Left forelimb (tissue), 1 donor: ENCODE results near the gene RAB28.

ENCODE experiments used
- DNase-seq: peaks from one replicate; pipeline ENCODE4 v3.0.0-alpha.2; 2018; ENCODE audit warnings: low spot score

RAB28 gene

DNA sequence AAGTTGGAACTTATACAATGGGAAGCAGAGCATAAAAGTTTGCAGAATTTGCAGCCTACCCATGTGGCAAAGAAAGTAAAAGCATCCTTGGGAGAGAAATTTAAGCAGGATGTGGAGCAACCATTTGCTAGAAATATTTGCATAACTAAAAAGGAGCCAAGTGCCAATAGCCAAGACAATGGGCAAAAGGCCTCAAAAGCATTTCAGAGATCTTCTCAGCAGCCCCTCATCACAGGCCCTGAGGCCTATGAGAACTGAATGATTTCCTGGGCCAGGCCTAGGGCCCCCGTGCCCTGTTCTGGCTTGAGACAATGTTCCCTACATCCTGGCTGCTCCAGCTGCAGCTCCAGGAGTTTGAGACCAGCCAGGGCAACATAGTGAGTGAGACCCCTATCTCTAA, 25.3 kb upstream of the RAB28 start:
- DNase-seq, result no peak

GRCh38 chr4:13504374-13504773, 20.2 kb upstream of the RAB28 start:
- DNase-seq, result no peak

GRCh38 chr4:13498469-13498868, 14.3 kb upstream of the RAB28 start:
- no peak for DNase-seq

DNA sequence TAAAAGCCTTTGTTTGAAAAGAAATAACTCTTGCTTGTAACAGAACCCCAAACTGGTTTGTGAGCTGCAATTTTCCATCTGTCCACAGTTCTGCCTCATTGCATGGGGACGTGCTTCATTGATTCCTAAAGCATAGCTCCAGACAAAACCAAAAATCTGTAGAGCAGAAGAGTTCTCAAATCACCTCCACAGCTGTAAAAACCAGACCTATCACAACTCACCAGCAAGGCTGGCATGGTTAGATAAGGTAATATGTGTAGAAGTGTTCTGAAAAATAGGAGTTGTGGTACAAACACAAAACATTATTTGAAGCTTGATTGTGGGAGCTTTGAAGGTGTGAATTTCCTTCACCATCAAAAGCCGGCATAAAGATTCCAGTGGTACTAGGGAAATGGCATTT, 12.5 kb upstream of the RAB28 start:
- no peak for DNase-seq

- no peak for DNase-seq
These were observed 11.6 kb upstream of the RAB28 start for GRCh38 chr4:13495753-13496152.

DNA sequence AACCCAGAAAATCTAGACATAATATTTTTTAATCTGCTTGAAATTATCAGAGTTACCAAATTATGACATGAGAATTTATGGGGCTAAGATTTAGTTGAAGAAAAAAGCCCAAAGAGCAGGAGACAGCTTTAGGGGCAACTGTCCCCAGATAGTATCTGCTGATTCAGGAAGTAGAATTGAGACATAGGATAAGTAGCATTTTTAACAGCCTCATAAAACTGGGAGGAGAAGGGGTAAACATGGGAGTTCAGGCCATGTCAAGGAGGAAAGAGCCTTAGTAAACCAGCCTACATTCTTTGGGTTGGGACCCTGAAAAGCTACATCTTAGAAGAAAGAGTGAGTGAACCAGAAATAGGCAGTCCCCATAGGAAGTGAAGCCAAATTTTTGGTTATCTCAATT, 9.7 kb upstream of the RAB28 start:
- no peak for DNase-seq

GRCh38 chr4:13492747-13493146, 8.6 kb upstream of the RAB28 start:
- DNase-seq, result no peak

DNA sequence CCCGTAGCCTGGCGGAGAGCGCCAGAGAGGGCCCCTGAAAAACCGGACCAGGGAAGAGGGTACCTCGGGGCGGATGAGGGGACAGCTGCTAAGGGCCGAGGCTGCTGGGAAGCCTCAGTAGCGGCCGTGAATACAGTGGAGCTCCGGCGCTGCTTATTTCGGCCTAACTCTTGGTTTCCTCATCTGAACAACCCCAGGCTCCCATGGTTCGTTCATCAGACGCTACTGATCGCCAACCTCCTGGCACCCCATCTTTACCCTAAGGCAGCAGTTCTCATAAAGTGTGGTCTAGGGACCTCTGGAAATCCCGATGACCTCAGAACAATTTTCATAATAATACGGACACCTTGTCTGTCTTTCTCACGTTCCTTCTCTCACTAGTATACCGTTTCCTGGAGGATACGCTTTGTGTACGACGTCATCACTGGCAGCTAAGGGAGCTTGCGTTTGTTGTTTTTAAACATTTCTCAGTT, 645 bp upstream of the RAB28 start:
- no peak for DNase-seq

GRCh38 chr4:13483768-13484121, 395 bp downstream of the RAB28 start:
- no peak for DNase-seq

DNA sequence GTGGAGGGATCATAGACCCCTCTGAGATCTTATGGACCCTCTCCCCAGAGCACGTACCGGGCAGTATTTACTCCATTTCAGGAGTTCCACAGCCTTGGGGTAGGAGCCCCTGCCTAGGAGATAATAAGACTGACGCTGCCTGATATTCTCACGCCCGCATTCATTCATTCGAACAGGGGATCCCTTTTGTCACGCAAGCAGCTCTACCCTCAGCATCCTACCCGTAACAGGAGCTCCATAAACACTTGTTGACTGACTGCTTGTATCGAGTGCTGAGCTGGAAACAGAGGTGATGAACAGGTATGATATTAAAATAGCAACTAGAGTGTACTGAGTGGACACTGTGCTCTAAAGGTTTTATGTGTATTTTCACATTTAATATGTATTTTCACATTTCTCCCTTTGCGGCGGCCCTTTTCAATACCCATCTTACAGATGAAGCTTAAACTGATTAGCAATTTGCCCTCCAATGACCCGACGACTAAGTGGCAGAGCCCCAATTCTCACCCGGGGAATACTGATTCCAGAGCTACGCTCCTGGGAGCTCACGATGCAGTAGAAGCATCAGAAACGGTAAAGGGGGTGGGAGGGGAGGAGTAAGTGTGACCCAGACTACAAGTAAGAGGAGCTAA, 888 bp downstream of the RAB28 start:
- no peak for DNase-seq

DNA sequence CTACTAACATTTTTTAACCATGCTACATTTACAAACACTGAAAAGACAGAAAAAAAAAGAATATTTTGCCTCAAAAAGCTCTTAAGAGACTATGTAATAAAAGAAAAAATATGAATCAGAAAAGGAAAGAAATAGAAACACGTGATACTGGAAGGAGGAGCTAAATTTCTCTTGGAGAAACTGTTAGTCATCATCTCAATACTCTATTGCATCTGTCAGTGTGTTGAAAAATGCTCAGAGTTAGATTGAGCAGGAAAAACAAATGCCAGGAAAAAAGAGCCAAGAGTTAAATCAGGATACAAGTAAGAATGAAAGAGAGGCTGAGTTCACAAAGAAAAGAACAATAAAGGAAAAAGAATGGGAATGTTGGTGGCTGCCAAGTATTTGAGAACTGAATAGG, 2.6 kb downstream of the RAB28 start:
- no peak for DNase-seq

DNA sequence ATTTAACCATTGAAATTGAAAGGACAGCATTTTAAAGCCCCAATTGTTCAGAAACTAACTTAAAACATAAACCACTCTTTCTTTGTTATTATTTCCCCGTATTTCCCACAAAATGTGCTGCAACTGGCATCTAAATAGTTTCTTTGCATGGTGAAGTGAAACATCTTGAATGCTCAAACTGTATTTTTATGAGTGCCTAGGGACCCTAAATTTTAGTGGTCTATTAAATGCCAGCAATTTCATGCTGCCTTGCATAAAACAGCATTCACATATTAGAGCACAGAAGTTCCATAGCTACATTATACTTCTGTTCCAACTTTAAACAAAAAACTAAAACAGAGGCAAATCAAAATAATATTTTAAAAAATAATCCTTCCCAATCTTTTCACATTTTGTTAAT, 5.4 kb downstream of the RAB28 start:
- DNase-seq, result no peak

DNA sequence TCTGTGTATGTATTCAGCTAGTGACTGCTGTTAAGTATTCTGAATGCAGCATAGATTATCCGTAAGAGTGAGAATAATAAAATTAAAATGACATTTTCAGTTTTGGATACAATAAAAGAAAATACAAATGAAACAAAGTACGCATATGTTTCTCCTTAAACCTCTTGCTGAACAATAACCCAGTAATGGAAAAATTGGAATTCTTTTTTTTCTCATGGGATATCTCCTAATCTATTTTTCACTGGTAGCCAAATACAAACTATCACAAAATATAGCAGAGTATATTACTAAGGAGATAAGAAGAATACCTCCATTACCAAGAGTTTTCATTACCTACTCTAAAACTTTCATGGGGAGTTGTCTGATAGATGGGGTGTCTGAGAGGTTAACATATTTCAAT, 6.0 kb downstream of the RAB28 start:
- DNase-seq, result no peak

DNA sequence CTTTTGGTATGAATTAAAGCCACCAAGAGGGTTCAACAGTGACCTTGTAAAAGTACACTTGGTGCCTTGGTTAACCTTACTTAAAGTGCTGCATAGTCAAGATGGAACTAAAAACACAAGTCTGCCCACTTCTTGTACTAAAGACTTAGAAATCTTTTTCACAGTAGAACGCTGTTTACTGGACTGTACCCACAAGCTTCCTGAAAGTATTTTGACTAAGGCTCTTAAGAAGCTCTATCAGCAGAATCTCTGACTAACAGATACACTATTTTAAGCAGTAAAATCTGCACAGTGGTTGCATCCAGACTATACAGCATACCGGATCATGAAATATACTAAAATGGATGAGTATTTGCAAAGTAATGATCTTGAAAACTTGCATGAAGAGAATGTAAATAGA, 7.2 kb downstream of the RAB28 start:
- no peak for DNase-seq

DNA sequence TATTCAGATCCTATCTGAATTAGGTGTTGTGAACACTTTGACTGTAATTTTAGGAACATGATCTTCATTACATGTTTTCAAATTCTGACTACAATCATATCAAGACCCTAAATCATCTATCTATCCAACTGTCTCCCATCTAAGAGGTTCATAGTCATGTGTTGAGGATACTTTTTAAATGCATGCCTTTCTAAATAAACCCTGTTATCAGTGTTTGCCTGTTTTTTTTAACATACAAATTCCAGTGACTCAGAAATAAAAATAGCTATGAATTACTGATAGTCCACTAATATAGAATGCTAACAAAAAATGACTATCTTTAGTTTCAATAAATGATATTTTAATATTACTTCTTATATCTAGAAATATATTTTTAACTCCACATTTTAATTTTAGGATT, 8.0 kb downstream of the RAB28 start:
- DNase-seq, result no peak

GRCh38 chr4:13471400-13471799, 12.7 kb downstream of the RAB28 start:
- no peak for DNase-seq

GRCh38 chr4:13470379-13470778, 13.8 kb downstream of the RAB28 start:
- no peak for DNase-seq

DNA sequence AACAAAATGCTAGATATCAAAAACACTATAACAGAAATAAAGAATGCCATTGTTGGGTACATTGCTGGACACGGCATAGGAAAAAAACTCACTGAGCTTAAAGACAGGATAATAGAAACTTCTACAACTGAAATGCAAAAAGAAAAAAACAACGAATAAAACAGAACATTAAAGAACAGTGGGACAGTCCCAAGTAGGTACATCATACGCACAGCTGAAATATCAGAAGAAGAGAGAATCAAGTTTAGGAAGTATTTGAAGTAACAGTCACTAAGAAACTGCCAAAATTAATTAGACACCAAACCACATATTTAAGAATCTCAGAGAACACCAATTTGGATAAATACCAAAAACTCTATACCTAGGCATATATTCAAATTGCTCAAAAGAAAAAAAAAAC, 19.2 kb downstream of the RAB28 start:
- no peak for DNase-seq

DNA sequence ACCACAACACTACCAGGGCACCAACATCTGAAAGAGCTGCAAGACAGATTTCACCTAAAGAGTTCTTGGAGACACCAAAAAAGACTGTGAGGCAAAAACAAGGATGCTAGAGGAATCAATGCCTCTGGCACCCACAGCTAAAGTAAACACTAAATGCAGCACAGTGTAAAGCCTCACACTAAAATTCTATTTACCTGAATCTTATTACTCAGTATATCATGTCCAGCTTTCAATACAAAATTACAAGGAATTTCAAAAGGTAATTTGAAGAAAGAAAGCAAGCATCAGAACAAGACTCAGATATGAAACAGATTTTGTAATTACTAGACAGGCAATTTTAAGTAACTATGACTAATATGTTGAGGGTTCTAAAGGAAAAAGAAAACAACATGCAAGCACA, 19.6 kb downstream of the RAB28 start:
- no peak for DNase-seq

DNA sequence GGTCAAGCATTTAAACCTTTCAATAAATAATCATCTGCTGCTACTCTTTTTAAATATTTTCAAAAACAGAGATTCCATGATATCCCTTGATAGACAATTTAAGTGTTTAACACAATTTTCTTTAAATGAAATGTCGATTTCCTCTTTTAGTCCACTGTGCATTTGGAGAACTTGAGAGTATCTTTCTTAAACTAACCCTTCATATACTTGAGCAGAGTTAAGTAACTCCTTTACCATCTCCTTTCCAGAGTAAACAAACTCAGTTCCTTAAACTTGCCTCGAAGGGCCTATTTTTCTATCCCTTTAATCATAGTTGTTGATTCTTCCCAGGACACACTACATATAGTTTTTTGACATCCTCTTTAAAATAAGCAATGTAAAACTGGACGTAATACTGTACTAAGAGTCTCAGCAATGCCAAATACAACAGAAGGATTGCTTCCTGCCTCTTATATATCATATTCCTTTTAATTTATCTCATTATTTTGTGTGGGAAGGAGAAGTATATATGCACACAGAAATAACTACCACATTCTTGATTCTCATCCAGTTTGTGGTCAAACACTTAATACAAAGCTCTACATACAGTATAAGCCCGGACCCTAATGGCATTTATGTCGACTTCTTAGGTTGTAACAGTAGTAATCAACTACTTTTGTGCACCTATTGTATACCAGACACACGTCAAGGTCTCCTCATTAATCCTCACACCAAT, 22.8 kb downstream of the RAB28 start:
- DNase-seq, result no peak

GRCh38 chr4:13455411-13455810, 28.7 kb downstream of the RAB28 start:
- no peak for DNase-seq

- DNase-seq, result no peak
These were observed 29.4 kb downstream of the RAB28 start for GRCh38 chr4:13454786-13455185.

DNA sequence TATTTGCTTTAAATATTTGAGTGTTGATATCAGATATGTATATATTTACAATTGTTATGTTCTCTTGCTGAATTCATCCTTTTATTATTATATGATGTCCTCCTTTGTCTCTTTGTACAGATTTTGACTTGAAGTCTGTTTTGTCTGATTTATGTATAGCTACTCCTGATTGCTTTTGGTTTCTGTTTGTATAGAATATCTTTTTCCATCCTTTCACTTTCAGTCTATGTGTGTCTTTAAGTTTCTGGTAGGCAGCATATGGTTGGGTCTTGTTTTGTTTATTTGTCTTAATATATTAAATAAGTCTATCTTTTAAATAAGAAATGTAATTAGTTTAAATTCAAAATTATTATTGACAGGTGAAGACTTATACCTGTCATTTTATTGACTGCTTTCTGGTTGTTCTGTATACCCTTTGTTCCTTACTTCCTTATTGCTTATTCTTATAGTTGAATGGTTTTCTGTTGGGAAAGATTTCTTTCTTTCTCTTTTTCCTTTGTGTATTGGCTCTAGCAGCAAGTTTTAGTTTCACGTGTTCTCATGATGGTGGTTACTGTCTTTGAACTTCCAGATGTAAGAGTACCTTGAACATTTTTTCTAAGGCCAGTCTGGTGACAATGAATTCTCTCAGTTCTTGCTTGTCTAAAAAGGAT, 31.1 kb downstream of the RAB28 start:
- DNase-seq, result no peak

DNA sequence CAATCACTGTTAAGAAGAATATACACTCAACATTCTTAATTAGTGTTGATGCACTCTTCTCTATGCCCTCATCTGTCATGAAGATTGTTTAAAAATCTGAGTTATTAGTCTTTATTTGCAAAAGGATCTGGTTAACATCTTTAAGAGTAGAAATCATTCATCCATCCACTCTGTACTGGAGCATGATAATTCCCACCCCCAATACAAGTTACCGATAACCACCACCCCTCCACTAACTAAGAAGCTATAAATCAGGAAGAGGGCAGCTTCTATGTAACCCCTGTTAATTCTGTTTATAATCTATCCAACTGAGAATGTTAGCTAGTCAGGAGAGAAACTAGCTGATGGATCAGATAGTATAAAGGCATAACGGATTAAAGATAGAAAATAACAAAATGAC, 34.5 kb downstream of the RAB28 start:
- no peak for DNase-seq
